ENCODE data around the gene ATG7.
"Not testable (repeated sequence)": the region's sequence is repeated elsewhere in the genome, so short reads cannot be mapped to it uniquely, and the experiment has no call there.

Gene ATG7

GRCh38 chr3:11570789-11571495 lies 298.7 kb downstream of the ATG7 start:
- no peak for DNase-seq

GRCh38 chr3:11572660-11573059 lies 300.5 kb downstream of the ATG7 start:
- not testable (repeated sequence) for DNase-seq

- no peak for DNase-seq
These were observed 302.9 kb downstream of the ATG7 start for GRCh38 chr3:11574981-11575669.

- no peak for DNase-seq
These were observed 303.5 kb downstream of the ATG7 start for GRCh38 chr3:11575677-11576076.

- DNase-seq, result no peak
These were observed 304.3 kb downstream of the ATG7 start for GRCh38 chr3:11576453-11576852.

GRCh38 chr3:11578169-11578568 lies 306.0 kb downstream of the ATG7 start:
- DNase-seq, result no peak

GRCh38 chr3:11580645-11581044 lies 308.4 kb downstream of the ATG7 start:
- no peak for DNase-seq

- DNase-seq, result no peak
These were observed 309.3 kb downstream of the ATG7 start for GRCh38 chr3:11581237-11582190.

GRCh38 chr3:11582191-11582968 lies 310.2 kb downstream of the ATG7 start:
- DNase-seq, result no peak

- DNase-seq, result no peak
These were observed 311.0 kb downstream of the ATG7 start for GRCh38 chr3:11583235-11583634.

GRCh38 chr3:11583638-11584046 lies 311.4 kb downstream of the ATG7 start:
- no peak for DNase-seq

- DNase-seq, result no peak
These were observed 312.4 kb downstream of the ATG7 start for GRCh38 chr3:11584570-11584969.

GRCh38 chr3:11587766-11588165 lies 315.6 kb downstream of the ATG7 start:
- no peak for DNase-seq

- DNase-seq, result no peak
These were observed 316.1 kb downstream of the ATG7 start for GRCh38 chr3:11588338-11588737.

- DNase-seq, result no peak
These were observed 316.6 kb downstream of the ATG7 start for GRCh38 chr3:11588755-11589154.

- DNase-seq, result no peak
These were observed 317.5 kb downstream of the ATG7 start for GRCh38 chr3:11589706-11590105.

GRCh38 chr3:11591002-11591355 lies 318.8 kb downstream of the ATG7 start:
- DNase-seq, result no peak

GRCh38 chr3:11591391-11592282 lies 319.4 kb downstream of the ATG7 start:
- no peak for DNase-seq

GRCh38 chr3:11592445-11593298 lies 320.5 kb downstream of the ATG7 start:
- DNase-seq, result no peak

GRCh38 chr3:11593318-11594034 lies 321.3 kb downstream of the ATG7 start:
- no peak for DNase-seq

Data from SIG-M5 (cell line).